Right lobe of liver (tissue), 4 donors: ENCODE results near the gene SAMD4A.

Experiments
- CTCF ChIP-seq, 4 donors: fragments of 200-600 bp in 3 of 4; fragments of 450-650 bp in 1 of 4; IDR thresholded peaks; one replicate each; pipeline versions ENCODE4 v1.5.1 to v1.8.0; 2016 to 2022; ENCODE audit warnings: antibody characterized with exemption in 4 of 4, mild to moderate bottlenecking in 2 of 4
- POLR2A ChIP-seq: fragments of 450-650 bp; IDR thresholded peaks from one replicate; pipeline ENCODE4 v1.6.1; 2017; ENCODE audit warnings: antibody characterized with exemption, mild to moderate bottlenecking
- donor health status: DM: no; HTN: no; CAD: no.
- donor health status: DM: no; HTN: no; CAD: no.
- donor health status: DM: no; HTN: yes; CAD: no.

GRCh38 chr14:54709444-54709843 is 142.5 kb downstream of the SAMD4A start:
- no peak for TF ChIP-seq CTCF (IDR thresholded peaks at IDR 0.05)
- TF ChIP-seq POLR2A: no peak
